ENCODE results near the gene ZSCAN18. TPM values are rescaled to one million over a fixed set of nuclear protein-coding genes. Genes with fewer than 3 reads are reported as not detected.
A peak's percentile ranks its signal among the peaks of the same experiment; 100 is the strongest.

Gene ZSCAN18
- total and polyA plus RNA-seq, 2 donors (not counting 1 experiment from before 2014, with no cell fraction given): 81.0 to 90.5 TPM

- H3K9me3 Mint-ChIP-seq (ENCODE audit: insufficient read depth): peaks cover 3% of the 10 kb centered on the region
- DNase-seq: peak; percentile 49
- Histone ChIP-seq H3K27me3 (replicated peaks in 1 of 4; ENCODE audit: control extremely low read depth in 1 of 4, control insufficient read depth in 3 of 4, insufficient read depth in 4 of 4, low read length in 3 of 4) (no peaks in the 10 kb centered on the region), H3K9ac (ENCODE audit: low read length) (peak overlapping the region; percentile 100), H3K36me3 (replicated peaks in 1 of 2; ENCODE audit: control extremely low read depth in 1 of 2, control insufficient read depth in 1 of 2, extremely low read depth in 1 of 2, insufficient read depth in 2 of 2, low read length in 1 of 2) (no peaks in the 10 kb centered on the region), H3K79me2 (ENCODE audit: control insufficient read depth, insufficient read depth, low read length) (peaks cover 35% of the 10 kb centered on the region), H4K20me1 (ENCODE audit: control insufficient read depth, insufficient read depth, low read length, poor library complexity, severe bottlenecking) (no peaks in the 10 kb centered on the region), H3K27ac (ENCODE audit: low read length in 2 of 2) (peak overlapping the region; percentile 98 to 100), H3K4me1 (ENCODE audit: control insufficient read depth in 2 of 2, insufficient read depth in 2 of 2, low read length in 2 of 2) (peaks cover 13 to 16% of the 10 kb centered on the region in 2 donors), H3K4me3 (ENCODE audit: control extremely low read depth in 1 of 5, extremely low read depth in 1 of 5, insufficient read depth in 1 of 5, low read depth in 2 of 5, low read length in 4 of 5) (peak overlapping the region in 4 of 5 experiments; percentile 90 to 96 (median 94)), H3K9me3 (ENCODE audit: control extremely low read depth in 1 of 3, control insufficient read depth in 2 of 3, insufficient read depth in 1 of 3, low read length in 2 of 3) (peaks cover 1 to 79% (median 7%) of the 10 kb centered on the region in 3 donors), H2AFZ (ENCODE audit: insufficient read depth, low read depth, low read length, poor library complexity, severe bottlenecking) (no peak overlapping the region), H3K4me2 (replicated peaks; ENCODE audit: low read depth, low read length, poor library complexity, severe bottlenecking) (peak overlapping the region; percentile 92)
- H3K4me3 Mint-ChIP-seq: peak overlapping the region; percentile 77
- ChIA-PET CTCF (no interaction called here), POLR2A (interaction anchor here (0.6 kb wide), 1 partner anchor 48 kb away, joined by 3 read pairs; no protein-coding TSS in a partner anchor)
- 45% methylated on average over 4 of the region's 8 CpGs for WGBS (ENCODE audit: insufficient coverage)
- H3K27me3 Mint-ChIP-seq: peaks cover under 1% of the 10 kb centered on the region
- ATAC-seq (ENCODE audit: low read depth): no peak
- H3K27ac Mint-ChIP-seq: peak overlapping the region; percentile 76
- H3K4me1 Mint-ChIP-seq: peaks cover 18% of the 10 kb centered on the region
- intact Hi-C loops (cut with micrococcal nuclease): loop anchor here (5.0 kb wide), 1 partner anchor 75 kb away; no protein-coding TSS in a partner anchor
- TF ChIP-seq CTCF (IDR thresholded peaks at IDR 0.05) (no peak), EZH2 (IDR thresholded peaks at IDR 0.05; ENCODE audit: borderline replicate concordance, insufficient read depth, low read depth, low read length, poor library complexity, severe bottlenecking) (no peak)
Observed at GRCh38 chr19:58097349-58097748, 682 bp downstream of the ZSCAN18 start.

- ATAC-seq (ENCODE audit: low read depth): no peak
- Histone ChIP-seq H3K79me2 (ENCODE audit: control insufficient read depth, insufficient read depth, low read length) (peaks cover 35% of the 10 kb centered on the region), H3K9ac (ENCODE audit: low read length) (peak overlapping the region; percentile 100), H3K27me3 (replicated peaks in 1 of 4; ENCODE audit: control extremely low read depth in 1 of 4, control insufficient read depth in 3 of 4, insufficient read depth in 4 of 4, low read length in 3 of 4) (no peaks in the 10 kb centered on the region), H2AFZ (ENCODE audit: insufficient read depth, low read depth, low read length, poor library complexity, severe bottlenecking) (no peak overlapping the region), H3K4me1 (ENCODE audit: control insufficient read depth in 2 of 2, insufficient read depth in 2 of 2, low read length in 2 of 2) (peaks cover 13 to 16% of the 10 kb centered on the region in 2 donors), H3K9me3 (ENCODE audit: control extremely low read depth in 1 of 3, control insufficient read depth in 2 of 3, insufficient read depth in 1 of 3, low read length in 2 of 3) (peaks cover 1 to 74% (median 7%) of the 10 kb centered on the region in 3 donors), H3K4me2 (replicated peaks; ENCODE audit: low read depth, low read length, poor library complexity, severe bottlenecking) (peak overlapping the region; percentile 92), H3K27ac (ENCODE audit: low read length in 2 of 2) (peak overlapping the region in 1 of 2 donors; percentile 100), H3K4me3 (ENCODE audit: control extremely low read depth in 1 of 5, extremely low read depth in 1 of 5, insufficient read depth in 1 of 5, low read depth in 2 of 5, low read length in 4 of 5) (peak overlapping the region in 1 of 5 experiments; percentile 95), H4K20me1 (ENCODE audit: control insufficient read depth, insufficient read depth, low read length, poor library complexity, severe bottlenecking) (no peaks in the 10 kb centered on the region), H3K36me3 (replicated peaks in 1 of 2; ENCODE audit: control extremely low read depth in 1 of 2, control insufficient read depth in 1 of 2, extremely low read depth in 1 of 2, insufficient read depth in 2 of 2, low read length in 1 of 2) (no peaks in the 10 kb centered on the region)
- Mint-ChIP-seq H3K4me3 (peak overlapping the region; percentile 77), H3K9me3 (ENCODE audit: insufficient read depth) (peaks cover 3% of the 10 kb centered on the region), H3K27me3 (no peaks in the 10 kb centered on the region), H3K27ac (peak overlapping the region; percentile 76), H3K4me1 (peaks cover 18% of the 10 kb centered on the region)
- TF ChIP-seq CTCF (IDR thresholded peaks at IDR 0.05) (no peak), EZH2 (IDR thresholded peaks at IDR 0.05; ENCODE audit: borderline replicate concordance, insufficient read depth, low read depth, low read length, poor library complexity, severe bottlenecking) (no peak)
- ChIA-PET POLR2A (interaction anchor here (0.6 kb wide), 1 partner anchor 48 kb away, joined by 3 read pairs; no protein-coding TSS in a partner anchor), CTCF (no interaction called here)
- 94% methylated on average over 13 of the region's 13 CpGs for WGBS (ENCODE audit: insufficient coverage)
- no peak for DNase-seq
- intact Hi-C loops (cut with micrococcal nuclease): loop anchor here (5.0 kb wide), 1 partner anchor 75 kb away; no protein-coding TSS in a partner anchor
Observed at GRCh38 chr19:58096884-58097283, 1.1 kb downstream of the ZSCAN18 start.
